Fibroblast of the conjunctiva (primary cell): Measurements from ENCODE around the gene GLRX.
"Not testable (repeated sequence)": the region's sequence is repeated elsewhere in the genome, so short reads cannot be mapped to it uniquely, and the experiment has no call there.

Experiments
- DNase-seq: peaks from one replicate; pipeline ENCODE4 v3.0.0-alpha.2; 2010; ENCODE audit warnings: low read depth

GLRX gene

GRCh38 chr5:95826949-95827891 is 4.7 kb upstream of the GLRX start:
- no peak for DNase-seq

GRCh38 chr5:95825495-95825894 is 3.0 kb upstream of the GLRX start:
- DNase-seq, result no peak

- DNase-seq, result no peak
Measured at GRCh38 chr5:95824747-95825146, 2.2 kb upstream of the GLRX start.

GRCh38 chr5:95823738-95824609 is 1.4 kb upstream of the GLRX start:
- DNase-seq, result peak; percentile 87

GRCh38 chr5:95823218-95823737 is 752 bp upstream of the GLRX start:
- no peak for DNase-seq

GRCh38 chr5:95822043-95822541 is 434 bp downstream of the GLRX start:
- DNase-seq, result no peak

- no peak for DNase-seq
Measured at GRCh38 chr5:95821110-95822021, 1.2 kb downstream of the GLRX start.

GRCh38 chr5:95818181-95819147 is 4.1 kb downstream of the GLRX start:
- no peak for DNase-seq

- no peak for DNase-seq
Measured at GRCh38 chr5:95817430-95817829, 5.1 kb downstream of the GLRX start.

GRCh38 chr5:95816776-95817175 is 5.8 kb downstream of the GLRX start:
- no peak for DNase-seq

GRCh38 chr5:95816341-95816740 is 6.2 kb downstream of the GLRX start:
- no peak for DNase-seq

- DNase-seq, result no peak
Measured at GRCh38 chr5:95815155-95815729, 7.3 kb downstream of the GLRX start.

- DNase-seq, result not testable (repeated sequence)
Measured at GRCh38 chr5:95813035-95813434, 9.5 kb downstream of the GLRX start.

GRCh38 chr5:95812074-95812471 is 10.5 kb downstream of the GLRX start:
- no peak for DNase-seq

GRCh38 chr5:95811461-95812073 is 11.0 kb downstream of the GLRX start:
- DNase-seq, result not testable (repeated sequence)

GRCh38 chr5:95811126-95811423 is 11.5 kb downstream of the GLRX start:
- not testable (repeated sequence) for DNase-seq

- no peak for DNase-seq
Measured at GRCh38 chr5:95810305-95811125, 12.0 kb downstream of the GLRX start.

GRCh38 chr5:95809414-95809960 is 13.0 kb downstream of the GLRX start:
- peak; percentile 59 for DNase-seq
